T-helper 2 cell treated with Interferon-gamma antibody and Interleukin-4, amounts not matched to agents 100 ng/mL and 5 ng/mL, for 36 hours (primary cell): ENCODE measurements around the gene DCC. TPM values are rescaled to one million over a fixed set of nuclear protein-coding genes. Genes with fewer than 3 reads are reported as not detected.

Experiments
- intact Hi-C: fragments of 100-400 bp; cut with micrococcal nuclease; formaldehyde crosslinking; loops from one replicate; pipeline ENCODE4 v1.15.1; 2023
- total RNA-seq: library from RNA; stranded (reverse); gene quantifications from 2 replicates; pipeline ENCODE4 v1.2.3, GENCODE V29; 2022

The DCC gene
- total RNA-seq, 1 donor from 2014 or later, result not detected

DNA sequence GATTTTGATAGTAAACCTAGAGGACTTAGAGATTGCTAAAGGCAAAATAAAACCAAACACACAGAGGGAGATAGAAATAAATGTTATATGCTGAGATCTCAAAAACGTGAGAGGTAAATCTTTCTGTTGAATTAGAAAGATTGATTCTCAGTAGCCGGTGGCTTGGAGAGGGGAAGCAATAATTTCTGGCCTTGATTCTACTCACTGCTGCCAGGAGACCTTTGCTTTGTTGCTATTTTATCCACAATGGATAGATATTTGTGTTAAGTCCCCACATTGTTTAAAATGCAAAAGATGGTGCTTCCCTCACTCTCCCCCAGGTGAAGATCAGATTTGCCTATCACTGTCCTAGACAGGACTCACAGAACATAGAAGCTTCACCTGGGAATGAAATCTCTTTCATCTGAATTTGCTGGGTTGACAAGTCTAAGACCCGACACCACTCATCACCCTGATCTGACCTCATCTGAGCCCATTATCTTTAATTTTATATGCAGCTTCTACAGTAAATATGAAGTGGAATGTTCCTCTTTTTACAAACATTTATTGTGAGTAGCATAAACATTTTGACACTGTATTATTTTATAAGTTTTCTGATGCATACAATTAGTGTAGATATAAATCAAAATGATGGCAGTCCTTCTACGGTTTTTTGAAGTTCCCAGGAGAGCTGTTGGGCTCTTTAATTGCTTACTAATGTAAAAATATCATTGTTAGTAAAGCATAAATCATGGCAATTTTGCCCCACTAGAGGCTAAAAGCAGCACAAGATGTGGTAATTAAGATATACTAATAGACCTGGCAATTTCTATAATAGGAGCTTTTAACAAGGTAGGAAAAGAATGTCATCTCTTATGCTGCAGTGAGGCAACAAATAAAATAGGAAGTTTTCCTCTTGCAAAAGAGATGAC is 149.7 kb downstream of the DCC start:
- intact Hi-C loops, result no loop called here

DNA sequence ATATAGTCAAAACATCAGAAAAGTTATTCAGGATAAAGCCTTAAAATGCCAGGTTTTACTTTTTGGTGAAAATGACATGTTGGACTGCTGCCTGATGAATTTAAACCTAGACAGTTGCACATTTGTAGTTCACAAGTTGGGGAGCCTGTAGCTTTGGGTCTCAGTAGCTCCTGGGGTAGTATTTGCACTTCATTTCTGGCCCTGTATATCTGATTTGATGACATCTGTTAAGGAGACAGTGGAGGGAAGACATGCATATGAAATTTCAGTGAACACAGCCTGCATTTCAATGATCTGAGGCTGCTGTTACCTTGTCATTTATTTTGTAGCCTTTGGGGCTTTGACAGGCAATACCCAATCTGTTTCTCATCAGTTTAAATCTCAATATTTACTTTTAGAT is 156.4 kb downstream of the DCC start:
- intact Hi-C loops, result no loop called here

DNA sequence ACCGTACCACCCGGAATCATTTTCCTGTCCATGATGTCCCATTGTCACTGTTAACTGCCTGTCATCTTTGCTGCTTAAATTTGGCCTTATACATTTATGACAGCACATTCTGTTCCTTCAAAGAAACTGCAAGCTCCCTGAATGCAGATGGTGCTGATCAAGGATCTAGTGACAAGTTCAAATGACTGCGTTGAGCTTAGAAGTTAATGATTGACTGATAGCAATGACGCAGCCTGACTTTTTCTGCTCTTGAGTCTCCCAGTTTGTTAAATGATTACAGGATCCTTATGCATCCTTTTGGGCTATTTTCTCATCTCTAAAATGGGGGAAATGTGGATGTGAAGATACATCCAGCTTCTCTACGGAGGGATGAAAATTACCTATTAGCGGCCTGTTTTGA is 159.0 kb downstream of the DCC start:
- intact Hi-C loops, result no loop called here

DNA sequence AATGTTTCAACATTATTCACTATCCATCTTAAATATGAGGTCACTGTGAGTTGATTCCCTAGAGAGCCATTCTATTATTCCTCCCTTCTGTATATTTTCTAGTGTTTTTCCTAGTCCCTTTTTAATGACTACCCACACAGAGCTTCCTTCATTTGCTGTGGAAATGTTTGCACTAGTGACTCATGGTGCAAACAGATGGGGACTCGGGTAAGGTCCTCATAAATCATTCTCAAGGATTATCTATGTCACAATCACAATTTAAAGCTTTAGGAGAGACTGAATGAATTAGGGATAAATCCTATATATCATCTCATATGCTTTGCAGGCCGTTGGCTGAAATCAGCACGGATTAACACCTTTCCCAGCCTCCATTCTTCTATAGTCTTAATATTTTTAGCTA is 159.6 kb downstream of the DCC start:
- intact Hi-C loops, result no loop called here

DNA sequence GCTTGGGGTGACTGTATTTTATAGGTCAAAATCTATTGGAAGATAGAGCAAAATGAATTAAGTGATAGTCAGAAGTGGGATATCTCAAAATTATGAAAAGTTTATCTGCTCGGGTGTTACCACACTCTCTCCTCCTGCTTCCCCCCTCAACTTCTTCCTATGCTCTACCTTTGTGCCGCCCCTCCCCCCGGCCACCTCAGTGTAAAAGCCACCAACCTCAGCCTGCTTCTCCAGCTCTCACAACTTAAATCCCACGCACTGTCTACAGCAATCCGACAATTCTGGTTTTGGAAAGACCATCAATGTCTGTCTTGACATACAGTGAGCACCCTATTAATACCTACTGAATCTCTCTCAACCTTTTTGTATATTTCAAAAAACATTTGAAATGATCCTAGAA is 164.6 kb downstream of the DCC start:
- intact Hi-C loops, result no loop called here

DNA sequence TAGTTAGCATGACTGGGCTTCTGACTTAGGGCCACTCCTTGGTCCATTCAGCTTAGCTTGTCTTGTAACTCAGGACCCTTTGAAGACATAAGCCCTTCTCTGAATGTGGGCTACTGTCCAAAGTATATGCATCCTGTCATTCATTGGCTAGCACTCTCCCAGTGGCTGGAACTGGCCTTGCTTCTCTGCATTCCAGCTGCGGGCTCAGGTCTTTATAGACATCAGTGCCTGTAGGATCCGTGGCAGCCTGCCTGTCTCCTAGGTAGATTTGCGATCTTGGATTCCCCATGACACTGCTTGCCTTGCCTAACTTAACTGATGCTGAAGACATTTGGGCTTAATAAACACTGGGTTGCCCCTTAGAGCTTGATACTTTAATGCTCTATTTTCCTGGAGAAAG is 170.1 kb downstream of the DCC start:
- intact Hi-C loops, result no loop called here

DNA sequence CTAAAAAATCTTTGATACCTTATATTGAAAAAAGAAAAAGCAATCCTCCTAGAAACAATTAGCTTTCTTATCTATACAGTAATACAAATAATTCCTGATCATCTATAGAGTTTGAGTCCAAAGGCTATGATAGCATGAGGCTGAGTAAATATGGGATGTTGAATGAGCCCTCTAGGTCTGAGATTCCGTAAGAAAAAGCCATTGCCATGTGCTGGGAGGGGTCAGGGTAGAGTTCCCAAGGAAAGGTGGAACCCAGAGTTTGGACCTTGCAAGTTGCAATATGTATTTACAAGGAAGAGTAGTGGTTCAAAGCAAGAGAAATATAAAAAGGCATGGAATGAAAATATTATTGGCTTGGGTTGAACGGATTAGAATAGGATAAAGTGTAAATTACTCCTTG is 178.1 kb downstream of the DCC start:
- intact Hi-C loops, result no loop called here

DNA sequence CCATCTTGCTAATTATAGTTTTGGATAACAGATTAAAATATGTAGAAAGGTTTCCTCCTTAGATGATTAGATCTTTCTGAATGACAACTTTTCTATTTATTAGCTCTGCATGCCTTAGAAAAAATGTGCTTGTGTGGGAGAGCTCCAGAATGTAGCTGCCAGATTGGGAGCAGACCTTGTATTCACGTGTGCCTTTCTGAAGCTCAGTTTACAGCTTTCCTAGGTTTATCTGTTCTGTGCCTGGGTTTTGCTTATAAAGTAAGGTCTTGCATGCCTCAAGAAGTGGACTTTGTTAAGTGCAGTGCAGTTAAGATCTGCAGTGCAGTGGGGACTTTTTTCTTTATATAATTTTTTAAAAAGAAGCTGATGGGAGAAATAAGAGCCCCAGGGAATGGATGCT is 179.0 kb downstream of the DCC start:
- intact Hi-C loops, result no loop called here

DNA sequence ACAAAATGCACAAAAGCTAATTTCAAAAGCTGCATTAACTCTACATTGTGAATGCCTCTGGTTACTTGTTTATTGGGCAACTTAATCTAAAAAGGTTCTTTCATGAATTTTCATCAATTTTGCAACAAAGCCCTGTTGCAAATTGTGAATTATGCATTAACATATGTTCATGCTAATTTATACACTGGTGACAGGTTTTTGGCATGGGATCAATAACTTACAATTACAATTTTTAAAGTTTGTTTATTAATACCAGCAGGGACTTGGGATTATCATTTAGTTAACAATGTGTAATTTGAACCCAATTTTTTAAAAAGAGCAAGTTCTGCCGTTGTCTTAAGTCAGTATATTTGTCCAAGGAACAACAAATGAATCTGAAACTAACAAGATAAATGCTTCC is 183.6 kb downstream of the DCC start:
- intact Hi-C loops, result no loop called here

DNA sequence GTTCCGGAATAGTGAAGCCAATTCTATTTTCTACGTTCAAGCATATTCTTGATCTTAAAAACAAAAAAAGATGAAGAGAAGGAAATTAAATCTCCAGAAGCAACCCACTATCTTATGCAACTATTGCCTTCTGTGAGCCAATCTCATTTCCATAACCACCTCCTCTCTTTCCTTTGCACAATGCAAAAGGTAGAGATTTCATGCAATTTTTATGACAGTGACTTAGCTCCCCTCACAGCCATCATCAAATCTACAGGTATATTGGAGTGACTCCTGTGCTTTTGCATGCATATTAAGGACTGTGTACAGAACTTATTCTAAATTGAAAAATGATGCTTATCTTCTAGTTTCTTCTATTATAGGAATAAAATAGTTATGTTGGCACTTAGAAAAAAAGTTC is 191.8 kb downstream of the DCC start:
- intact Hi-C loops, result no loop called here

DNA sequence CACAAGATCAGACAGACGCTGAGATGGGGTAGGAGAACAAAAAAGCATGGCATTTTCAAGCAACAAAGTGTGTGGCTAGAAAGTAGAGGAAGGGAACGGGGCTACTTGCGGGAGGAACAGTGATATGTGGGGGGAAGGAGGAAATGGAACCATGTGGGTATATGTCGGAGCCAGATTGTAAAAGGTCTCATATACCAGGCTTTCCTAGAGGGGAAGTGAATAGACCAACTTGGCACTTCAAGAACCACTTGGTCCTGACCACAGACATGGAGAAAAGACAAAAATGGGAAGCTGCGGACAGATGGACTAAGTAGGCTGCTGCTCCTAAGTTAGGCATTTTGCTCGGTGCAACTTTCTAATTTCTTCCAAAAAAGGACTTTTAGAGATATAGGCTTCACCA is 196.0 kb downstream of the DCC start:
- intact Hi-C loops, result no loop called here

DNA sequence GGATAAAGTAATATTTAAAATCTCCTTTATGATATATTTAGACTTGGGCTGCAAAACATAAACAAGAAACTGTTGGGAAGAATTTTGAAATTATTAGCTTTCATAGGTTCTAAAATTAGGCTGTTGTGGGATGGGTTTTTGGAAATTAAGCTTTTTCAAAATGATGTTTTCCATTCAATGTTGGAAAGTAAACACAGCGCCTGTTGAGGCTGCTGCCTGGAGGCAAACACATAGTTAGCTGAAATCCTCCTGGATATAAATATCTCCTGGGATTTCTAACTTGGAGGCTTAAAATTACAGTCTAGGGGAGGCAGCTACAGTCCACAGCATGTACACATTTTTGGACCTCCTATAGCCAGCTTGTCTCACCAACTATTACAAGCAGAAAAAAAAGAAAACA is 197.3 kb downstream of the DCC start:
- intact Hi-C loops, result no loop called here

DNA sequence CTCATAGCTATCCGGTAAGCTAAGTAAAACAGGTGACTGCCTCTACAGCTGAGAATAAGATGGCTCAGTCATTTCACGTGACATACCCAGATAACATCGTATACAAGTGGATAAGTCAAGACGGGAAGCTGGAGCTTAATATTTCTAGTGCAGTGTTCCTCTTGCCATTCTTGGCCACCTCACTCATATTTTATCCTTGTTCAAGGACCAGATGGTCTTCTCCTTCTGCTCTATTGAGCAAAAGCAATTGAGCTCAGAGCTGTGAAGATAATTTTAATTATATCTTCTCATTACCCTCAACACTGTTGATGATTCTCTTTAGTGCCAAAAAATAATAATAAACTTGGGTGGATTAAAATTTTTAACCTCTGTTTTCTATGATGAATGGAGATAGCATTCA is 201.1 kb downstream of the DCC start:
- intact Hi-C loops, result no loop called here

DNA sequence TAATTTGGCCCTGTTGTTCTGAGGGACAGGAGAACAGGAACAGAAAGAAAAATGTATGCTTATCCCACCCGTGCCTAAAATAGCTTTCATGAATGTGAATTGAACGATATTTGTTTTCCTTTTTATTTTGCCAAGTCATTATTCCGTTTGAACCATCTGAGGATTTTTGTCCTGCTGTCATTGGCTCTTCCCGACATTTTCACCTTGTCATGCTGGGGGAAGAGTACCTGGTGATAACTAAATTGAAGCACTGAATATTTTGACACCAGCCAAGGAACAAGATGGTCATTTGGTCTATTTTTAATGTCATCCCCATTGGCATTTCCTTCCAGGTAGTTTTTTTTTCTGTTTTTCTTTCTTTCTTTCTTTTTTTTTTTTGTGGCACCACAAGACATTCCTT is 204.1 kb downstream of the DCC start:
- intact Hi-C loops, result no loop called here

DNA sequence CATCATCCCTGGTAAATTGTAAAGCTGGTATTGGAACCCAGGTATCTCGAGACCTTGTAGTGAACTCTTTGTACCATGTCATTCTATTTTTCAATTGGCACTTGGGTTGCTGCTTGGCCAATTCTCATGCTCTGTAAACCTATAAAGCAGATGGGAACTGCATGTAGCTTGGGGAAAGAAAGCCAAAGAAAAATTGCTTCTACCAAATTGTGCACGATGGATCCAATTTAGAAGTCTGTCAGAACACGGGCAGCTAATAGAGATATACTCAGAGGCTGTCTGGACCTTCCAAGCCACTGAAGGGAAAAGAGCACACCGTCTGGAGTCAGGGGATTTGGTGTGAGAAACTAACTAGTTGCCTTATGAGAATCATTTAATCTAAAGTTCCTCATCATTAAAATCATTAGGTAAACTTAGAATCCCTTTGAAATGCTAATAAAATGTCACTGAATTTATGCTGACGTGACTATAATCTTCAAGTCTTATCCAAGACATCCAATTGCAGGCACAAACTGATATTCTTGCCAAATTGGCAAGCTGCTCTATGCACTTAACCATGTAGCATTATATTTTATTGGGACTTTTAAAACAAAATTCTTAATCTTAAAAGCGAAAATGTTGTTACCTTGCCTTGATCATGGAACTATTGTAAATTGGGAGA is 206.8 kb downstream of the DCC start:
- intact Hi-C loops, result no loop called here

DNA sequence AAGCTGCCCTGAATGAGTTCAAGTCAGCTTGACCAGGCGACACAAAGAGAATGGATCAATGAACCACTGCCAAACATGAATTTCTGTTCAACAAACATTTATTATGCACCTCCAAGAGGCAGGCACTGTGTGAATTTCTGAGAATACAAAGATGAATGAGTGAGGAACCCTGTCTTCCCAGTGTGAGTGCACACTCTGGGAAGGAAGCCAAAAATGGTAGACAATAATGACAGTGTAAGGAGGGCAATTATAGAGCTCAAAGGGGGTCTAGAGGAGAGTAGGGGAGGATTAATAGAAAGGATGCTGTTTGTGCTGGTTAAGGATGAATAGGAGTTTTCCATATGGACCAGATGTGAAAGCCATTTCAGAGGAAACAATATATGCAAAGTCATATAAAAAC is 213.4 kb downstream of the DCC start:
- intact Hi-C loops, result no loop called here

DNA sequence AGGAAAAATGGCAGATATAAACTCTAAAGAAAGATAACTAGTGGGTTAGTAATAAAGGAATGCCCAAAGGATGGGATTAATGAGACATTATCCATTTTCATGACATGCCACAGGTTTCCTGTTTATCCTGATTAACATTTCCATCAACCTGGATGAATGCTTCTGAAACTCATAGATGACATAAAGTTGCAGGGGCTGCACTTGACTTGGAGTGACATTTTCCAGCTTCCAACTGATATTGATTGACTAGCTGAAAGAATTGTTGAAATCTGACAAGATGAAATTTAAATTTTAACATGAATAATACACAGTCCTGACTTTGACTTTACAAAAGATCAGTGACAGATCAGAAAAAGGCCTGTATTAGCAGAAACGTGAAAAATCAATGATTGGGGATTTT is 214.2 kb downstream of the DCC start:
- intact Hi-C loops, result no loop called here

DNA sequence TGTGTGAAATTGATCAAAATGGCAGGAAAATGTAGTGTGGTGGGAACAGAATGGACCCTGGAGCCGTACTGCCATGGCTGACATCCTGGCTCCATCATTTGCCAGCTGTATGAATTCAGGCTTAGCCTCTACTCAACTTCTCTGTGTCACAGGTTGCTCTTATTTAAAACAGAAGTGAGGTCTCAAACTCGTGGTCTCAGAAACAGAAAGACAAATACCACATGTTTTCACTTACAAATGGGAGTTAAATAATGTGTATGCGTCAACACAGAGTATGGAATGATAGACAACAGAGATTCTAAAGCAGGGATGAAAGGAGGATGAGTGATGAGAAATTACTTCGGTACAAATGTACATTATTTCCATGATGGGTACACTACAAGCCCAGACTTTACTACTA is 227.4 kb downstream of the DCC start:
- intact Hi-C loops, result no loop called here

DNA sequence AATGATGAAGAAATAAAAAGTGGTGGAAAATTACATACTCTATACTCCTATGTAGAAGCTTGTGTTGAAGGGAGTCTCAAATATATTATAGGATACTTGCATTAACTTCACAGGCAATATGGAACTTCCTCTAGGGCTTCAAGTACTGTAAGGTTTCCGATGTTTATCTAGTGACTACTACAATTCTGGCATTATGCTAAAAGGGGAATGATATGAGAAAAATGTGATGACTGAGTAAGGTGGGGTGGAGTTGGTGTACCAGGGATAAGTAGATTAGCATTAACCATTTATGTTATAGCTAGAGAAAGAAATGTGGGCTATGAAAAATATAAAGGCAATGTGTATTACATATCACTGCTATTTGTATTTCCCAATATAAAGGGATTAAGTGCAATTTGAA is 229.5 kb downstream of the DCC start:
- intact Hi-C loops, result no loop called here

DNA sequence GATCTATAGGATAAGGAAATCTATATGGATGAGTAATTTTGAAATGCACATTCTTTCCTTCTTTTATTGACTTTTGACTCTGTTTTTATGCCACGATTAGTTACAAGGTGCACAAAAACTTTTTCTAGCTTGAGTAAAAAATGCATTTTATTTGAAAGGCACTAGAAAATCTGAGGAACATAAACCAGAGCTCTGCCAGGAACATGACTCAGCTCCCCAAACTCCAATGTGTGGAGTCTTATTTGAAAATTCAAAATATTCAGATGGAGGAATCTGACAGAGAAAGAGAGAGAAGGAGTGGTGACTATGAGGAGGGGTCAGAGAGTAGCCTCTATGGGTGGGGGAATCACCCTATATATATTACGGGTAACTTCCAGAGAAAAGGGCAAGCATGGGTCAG is 231.0 kb downstream of the DCC start:
- intact Hi-C loops, result no loop called here

DNA sequence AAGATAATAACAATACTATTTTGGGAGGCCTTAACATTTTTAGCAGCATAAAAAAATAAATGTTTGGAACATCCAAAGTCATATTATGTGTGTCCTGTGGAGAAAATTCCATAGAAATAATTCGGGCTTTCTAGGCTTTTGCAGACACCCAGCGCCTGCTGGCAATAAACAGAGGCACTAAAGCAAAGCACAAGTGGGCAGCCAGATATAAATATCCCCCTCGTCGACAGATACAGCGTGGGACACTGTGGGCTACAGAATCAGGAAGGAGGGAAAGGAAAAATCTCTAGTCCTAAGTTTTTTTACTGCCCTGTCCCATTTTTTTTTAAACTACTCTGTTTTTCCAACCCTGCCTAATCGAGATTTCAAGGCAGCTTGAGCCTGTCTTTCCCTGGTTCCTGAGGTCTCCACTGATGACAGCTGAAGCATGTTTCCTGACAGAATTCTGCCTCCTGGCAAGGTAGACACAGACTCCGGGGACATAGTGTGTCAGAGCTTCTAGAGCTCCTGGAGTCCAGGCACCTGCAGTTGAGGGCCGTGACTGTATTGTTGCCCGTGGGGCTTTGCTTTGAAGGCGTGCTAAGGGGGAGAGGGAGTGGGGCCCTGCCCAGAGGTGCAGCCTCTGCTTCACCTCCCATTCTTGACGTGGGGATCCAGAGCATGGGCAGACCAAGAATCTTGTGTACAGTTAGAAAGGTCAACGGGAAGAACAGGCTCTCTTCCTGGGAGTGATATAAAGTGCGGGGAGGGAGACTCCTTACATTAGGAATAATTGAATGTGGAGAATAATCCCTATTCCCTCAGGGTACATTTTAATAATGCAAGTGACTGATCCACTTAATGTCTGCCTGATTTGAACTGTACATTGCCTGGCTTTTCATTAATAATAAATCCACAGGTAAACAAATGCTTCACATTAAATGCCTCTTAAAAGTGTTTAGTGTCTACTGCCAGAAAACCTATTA is 232.3 kb downstream of the DCC start:
- intact Hi-C loops, result no loop called here

DNA sequence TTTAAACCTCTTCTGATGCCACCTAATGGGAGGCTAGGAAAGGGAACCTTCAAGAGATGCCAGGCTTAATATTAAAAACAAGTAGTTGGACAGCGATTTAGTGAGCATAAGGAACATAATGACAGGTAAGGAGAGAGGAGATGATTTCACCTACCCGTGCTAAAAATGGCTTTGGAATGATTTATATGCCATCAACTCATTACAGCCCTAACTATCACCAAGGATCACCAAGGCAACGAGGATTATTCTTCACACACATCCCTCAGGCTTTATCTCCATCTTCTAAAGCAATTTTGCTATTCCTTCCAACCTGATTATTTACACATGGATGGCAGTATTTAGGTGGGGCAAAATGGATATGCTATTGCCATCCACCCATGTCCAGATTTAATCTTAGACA is 237.8 kb downstream of the DCC start:
- intact Hi-C loops, result no loop called here
